ENCODE measurements around the gene C17orf58. TPM values are rescaled to one million over a fixed set of nuclear protein-coding genes. Genes with fewer than 3 reads are reported as not detected.
"Not testable (repeated sequence)": the region's sequence is repeated elsewhere in the genome, so short reads cannot be mapped to it uniquely, and the experiment has no call there.

C17orf58 gene
- total RNA-seq, 4 donors from 2014 or later, result 0.80 to 19.5 (median 8.1) TPM

DNA sequence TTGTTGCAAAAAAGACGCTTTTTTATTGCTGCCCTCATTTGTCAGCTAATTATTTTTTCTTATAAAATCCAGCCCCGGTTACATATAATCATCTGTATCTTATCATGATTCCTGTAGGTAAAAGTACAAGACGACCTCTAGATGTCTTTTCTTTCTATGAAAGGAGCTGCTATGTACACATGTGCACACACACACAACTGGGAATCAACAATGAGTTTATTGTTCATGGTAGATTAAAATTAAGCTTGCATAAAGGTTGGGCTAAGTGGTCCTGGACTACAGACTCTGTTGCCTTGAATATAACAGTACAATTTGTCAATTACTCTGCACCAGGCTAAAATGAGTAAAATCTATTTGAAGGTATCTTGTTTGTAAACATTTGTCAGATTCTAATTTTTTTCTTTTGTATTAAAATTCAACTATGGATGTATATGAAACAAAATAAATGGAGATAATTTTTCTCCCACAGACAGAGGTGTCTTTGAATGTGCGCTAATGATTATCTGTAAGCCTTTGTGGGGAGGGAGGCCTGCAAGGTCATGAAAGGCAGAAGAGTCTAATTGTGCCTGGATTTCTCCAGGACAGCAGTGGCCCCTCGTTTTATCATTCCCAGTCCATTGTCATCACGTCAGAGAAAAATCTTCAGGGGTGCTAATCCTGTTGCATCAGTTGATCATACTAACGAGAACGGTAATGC lies 13.4 kb downstream of the C17orf58 start:
- TF ChIP-seq CTCF (IDR thresholded peaks at IDR 0.05) (no peak), POLR2AphosphoS5 (IDR thresholded peaks at IDR 0.05) (no peak), POLR2A (IDR thresholded peaks at IDR 0.05) (no peak), EP300 (IDR thresholded peaks at IDR 0.05; ENCODE audit: low read depth) (no peak)
- intact Hi-C loops (cut with DNase I; ENCODE audit: low total_unique reads), result no loop called here
- H3K9me3 ChIP-seq, result no peaks in the 10 kb centered on the region
- DNase-seq, result no peak
- 72 to 78% methylated on average over 7 to 8 of the region's 8 CpGs for WGBS, 2 donors (ENCODE audit: low coverage in 1 of 2)
- in situ Hi-C loops (cut with MboI; ENCODE audit: low pct_ligation_motif_present in 1 of 4, low pct_unique_long_range_greater_than_20kb in 1 of 4, low sequenced_read_pairs in 3 of 4), result no loop called here
- no peak overlapping the region for H3K4me3 ChIP-seq
- no peaks in the 10 kb centered on the region for H3K36me3 ChIP-seq
- H3K27me3 ChIP-seq, result no peaks in the 10 kb centered on the region
- H3K4me1 ChIP-seq, result peaks cover 0 to 9% (median 5%) of the 10 kb centered on the region in 4 donors
- H3K27ac ChIP-seq, result no peak overlapping the region

GRCh38 chr17:67982034-67982640 lies 14.1 kb downstream of the C17orf58 start:
- TF ChIP-seq EP300 (IDR thresholded peaks at IDR 0.05; ENCODE audit: low read depth) (no peak), POLR2AphosphoS5 (IDR thresholded peaks at IDR 0.05) (no peak), POLR2A (IDR thresholded peaks at IDR 0.05) (no peak), CTCF (IDR thresholded peaks at IDR 0.05) (no peak)
- Histone ChIP-seq H3K4me1 (peaks cover 0 to 9% (median 5%) of the 10 kb centered on the region in 4 donors), H3K27me3 (no peaks in the 10 kb centered on the region), H3K27ac (no peak overlapping the region), H3K36me3 (no peaks in the 10 kb centered on the region), H3K9me3 (no peaks in the 10 kb centered on the region), H3K4me3 (no peak overlapping the region)
- WGBS, 2 donors (ENCODE audit: low coverage in 1 of 2), result 73 to 81% methylated on average over 8 to 9 of the region's 9 CpGs
- DNase-seq, result no peak
- intact Hi-C loops (cut with DNase I; ENCODE audit: low total_unique reads) (no loop called here), in situ Hi-C loops (cut with MboI; ENCODE audit: low pct_ligation_motif_present in 1 of 4, low pct_unique_long_range_greater_than_20kb in 1 of 4, low sequenced_read_pairs in 3 of 4) (no loop called here)

DNA sequence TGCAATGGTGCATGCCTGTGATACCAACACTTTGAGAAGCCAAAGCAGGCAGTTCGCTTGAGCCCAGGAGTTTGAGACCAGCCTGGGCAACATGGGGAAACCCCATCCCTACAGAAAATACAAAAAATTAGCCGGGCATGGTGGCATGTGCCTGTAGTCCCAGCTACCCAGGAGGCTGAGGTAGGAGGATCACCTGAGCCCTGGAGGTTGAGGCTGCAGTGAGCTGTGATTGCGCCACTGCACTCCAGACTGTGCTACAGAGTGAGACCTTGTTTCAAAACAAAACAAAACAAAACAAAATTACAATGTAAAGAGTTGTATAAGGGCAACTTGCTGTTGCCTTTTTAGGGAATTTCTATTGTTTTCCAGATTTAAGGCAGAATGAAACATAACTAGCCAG lies 15.4 kb downstream of the C17orf58 start:
- H3K9me3 ChIP-seq; H3K27me3 ChIP-seq; H3K4me3 ChIP-seq; H3K36me3 ChIP-seq; H3K4me1 ChIP-seq; in situ Hi-C loops (cut with MboI; ENCODE audit: low pct_ligation_motif_present in 1 of 4, low pct_unique_long_range_greater_than_20kb in 1 of 4, low sequenced_read_pairs in 3 of 4); intact Hi-C loops (cut with DNase I; ENCODE audit: low total_unique reads); DNase-seq; H3K27ac ChIP-seq: not testable (repeated sequence)
- WGBS, 2 donors (ENCODE audit: low coverage in 1 of 2), result 63 to 75% methylated on average over 2 to 3 of the region's 3 CpGs

- in situ Hi-C loops (cut with MboI; ENCODE audit: low pct_ligation_motif_present in 1 of 4, low pct_unique_long_range_greater_than_20kb in 1 of 4, low sequenced_read_pairs in 3 of 4) (no loop called here), intact Hi-C loops (cut with DNase I; ENCODE audit: low total_unique reads) (no loop called here)
- Histone ChIP-seq H3K9me3 (no peaks in the 10 kb centered on the region), H3K36me3 (peaks cover 0 to 3% (median 0%) of the 10 kb centered on the region in 4 donors), H3K4me3 (no peak overlapping the region), H3K27me3 (no peaks in the 10 kb centered on the region), H3K4me1 (peaks cover 0 to 9% (median 5%) of the 10 kb centered on the region in 4 donors), H3K27ac (no peak overlapping the region)
- no peak for TF ChIP-seq EP300 (IDR thresholded peaks at IDR 0.05; ENCODE audit: low read depth)
- TF ChIP-seq CTCF (IDR thresholded peaks at IDR 0.05), result no peak
- TF ChIP-seq POLR2AphosphoS5 (IDR thresholded peaks at IDR 0.05), result no peak
- TF ChIP-seq POLR2A (IDR thresholded peaks at IDR 0.05), result no peak
- 67 to 73% methylated on average over 2 of the region's 2 CpGs for WGBS, 2 donors (ENCODE audit: low coverage in 1 of 2)
- DNase-seq, result no peak
Measured at GRCh38 chr17:67980456-67980855, 15.8 kb downstream of the C17orf58 start.

- H3K36me3 ChIP-seq; H3K4me1 ChIP-seq; H3K27ac ChIP-seq; H3K4me3 ChIP-seq; H3K9me3 ChIP-seq; H3K27me3 ChIP-seq; DNase-seq; in situ Hi-C loops (cut with MboI; ENCODE audit: low pct_ligation_motif_present in 1 of 4, low pct_unique_long_range_greater_than_20kb in 1 of 4, low sequenced_read_pairs in 3 of 4); intact Hi-C loops (cut with DNase I; ENCODE audit: low total_unique reads): not testable (repeated sequence)
- 99% methylated on average over 6 of the region's 6 CpGs; no CpG with 5 or more reads in 1 of the 2 donors for WGBS, 2 donors (ENCODE audit: low coverage in 1 of 2)
Measured at GRCh38 chr17:67976306-67976705, 20.0 kb downstream of the C17orf58 start.
